Measurements from ENCODE around the gene NUS1. TPM values are rescaled to one million over a fixed set of nuclear protein-coding genes. Genes with fewer than 3 reads are reported as not detected.

The NUS1 gene
- total and polyA plus RNA-seq, 2 of the 13 experiments (the other 11 are each of a cell fraction or from before 2014, with no cell fraction given): 18.3 to 18.6 TPM

DNA sequence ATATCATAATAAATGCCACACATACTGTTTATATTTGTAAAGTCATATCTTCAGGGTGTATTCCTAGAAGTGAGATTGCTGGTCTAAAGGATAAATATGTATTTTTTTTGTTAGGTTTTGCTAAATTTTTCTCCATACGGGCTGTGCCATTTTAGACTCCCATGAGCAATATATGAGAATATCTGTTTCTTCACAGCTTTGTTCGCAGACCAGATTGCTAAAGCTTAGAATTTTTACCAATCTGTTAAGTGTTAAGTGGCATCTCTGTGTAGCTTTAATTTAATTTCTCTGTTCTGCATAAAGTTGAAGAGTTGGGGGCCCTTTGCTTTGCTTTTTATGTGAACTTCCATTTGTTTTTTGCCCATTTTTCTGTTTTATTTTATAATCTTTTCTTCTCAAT lies 32.3 kb upstream of the NUS1 start:
- ATAC-seq (no peak), FAIRE-seq (no peak), DNase-seq (ENCODE audit: low spot score) (no peak)
- intact Hi-C loops (cut with micrococcal nuclease; ENCODE audit: unreplicated experiment): no loop called here
- Histone ChIP-seq H4K20me1 (ENCODE audit: insufficient read depth, low read length) (no peaks in the 10 kb centered on the region), H3K4me2 (ENCODE audit: low read depth, low read length) (no peak overlapping the region), H3K27me3 (ENCODE audit: control insufficient read depth in 1 of 2, insufficient read depth in 2 of 2, low read length in 2 of 2) (no peaks in the 10 kb centered on the region), H3K79me2 (ENCODE audit: insufficient read depth, low read length) (no peaks in the 10 kb centered on the region), H3K9ac (ENCODE audit: insufficient read depth, low read depth, low read length) (no peak overlapping the region), H3K36me3 (replicated peaks in 1 of 2; ENCODE audit: control insufficient read depth in 1 of 2, insufficient read depth in 2 of 2, low read length in 2 of 2) (no peaks in the 10 kb centered on the region), H3K27ac (ENCODE audit: extremely low read length, insufficient read depth, low read length) (no peak overlapping the region), H2AFZ (ENCODE audit: low read length) (no peak overlapping the region), H3K4me1 (ENCODE audit: insufficient read depth, low read length) (peaks cover 6% of the 10 kb centered on the region), H3K9me3 (ENCODE audit: low read length) (peaks cover 7% of the 10 kb centered on the region), H3K4me3 (replicated peaks in 1 of 3; ENCODE audit: insufficient read depth in 1 of 3, low read depth in 2 of 3, low read length in 3 of 3) (no peak overlapping the region)
- WGBS (ENCODE audit: low lambda C conversion rate): 96% methylated on average over 2 of the region's 2 CpGs
- CTCF ChIA-PET (ENCODE audit: low intra/inter-chr PET ratio, low total read pairs): no interaction called here
- in situ Hi-C loops (cut with HindIII; ENCODE audit: extremely low pct_ligation_motif_present, low pct_unique_long_range_greater_than_20kb): no loop called here
- no TSS peak for BruUV-seq (replicated peaks)
- POLR2A ChIA-PET: no interaction called here
- TF ChIP-seq, protein P1, sequence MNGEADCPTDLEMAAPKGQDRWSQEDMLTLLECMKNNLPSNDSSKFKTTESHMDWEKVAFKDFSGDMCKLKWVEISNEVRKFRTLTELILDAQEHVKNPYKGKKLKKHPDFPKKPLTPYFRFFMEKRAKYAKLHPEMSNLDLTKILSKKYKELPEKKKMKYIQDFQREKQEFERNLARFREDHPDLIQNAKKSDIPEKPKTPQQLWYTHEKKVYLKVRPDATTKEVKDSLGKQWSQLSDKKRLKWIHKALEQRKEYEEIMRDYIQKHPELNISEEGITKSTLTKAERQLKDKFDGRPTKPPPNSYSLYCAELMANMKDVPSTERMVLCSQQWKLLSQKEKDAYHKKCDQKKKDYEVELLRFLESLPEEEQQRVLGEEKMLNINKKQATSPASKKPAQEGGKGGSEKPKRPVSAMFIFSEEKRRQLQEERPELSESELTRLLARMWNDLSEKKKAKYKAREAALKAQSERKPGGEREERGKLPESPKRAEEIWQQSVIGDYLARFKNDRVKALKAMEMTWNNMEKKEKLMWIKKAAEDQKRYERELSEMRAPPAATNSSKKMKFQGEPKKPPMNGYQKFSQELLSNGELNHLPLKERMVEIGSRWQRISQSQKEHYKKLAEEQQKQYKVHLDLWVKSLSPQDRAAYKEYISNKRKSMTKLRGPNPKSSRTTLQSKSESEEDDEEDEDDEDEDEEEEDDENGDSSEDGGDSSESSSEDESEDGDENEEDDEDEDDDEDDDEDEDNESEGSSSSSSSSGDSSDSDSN (CRISPR knock-in tag; IDR thresholded peaks at IDR 0.05): no peak
- TF ChIP-seq BORCS8-MEF2B (CRISPR knock-in tag; IDR thresholded peaks at IDR 0.05) (no peak), LCORL (IDR thresholded peaks at IDR 0.05) (no peak), LCORL (CRISPR knock-in tag; IDR thresholded peaks at IDR 0.05) (no peak), ZFYVE20 (CRISPR knock-in tag; IDR thresholded peaks at IDR 0.05; ENCODE audit: borderline replicate concordance, low read depth) (no peak), ZNF557 (CRISPR knock-in tag; IDR thresholded peaks at IDR 0.05) (no peak), HNRNPLL (IDR thresholded peaks at IDR 0.05; ENCODE audit: low read depth, low read length, poor library complexity, severe bottlenecking) (no peak), RFX5 (IDR thresholded peaks at IDR 0.05; ENCODE audit: low read depth, low read length) (no peak), NFYB (CRISPR knock-in tag; IDR thresholded peaks at IDR 0.05) (no peak), MXI1 (IDR thresholded peaks at IDR 0.05; ENCODE audit: borderline replicate concordance, low read depth, low read length) (no peak), FUBP1 (CRISPR knock-in tag; IDR thresholded peaks at IDR 0.05; ENCODE audit: borderline replicate concordance) (no peak), ZNF33A (CRISPR knock-in tag; IDR thresholded peaks at IDR 0.05; ENCODE audit: borderline replicate concordance) (no peak)

Data from HepG2 (cell line).